ENCODE data around the gene GCGR.

GRCh38 chr17:81808778-81809555 lies 5.0 kb downstream of the GCGR start:
- TF ChIP-seq POLR2A (IDR thresholded peaks at IDR 0.05) = no peak
- TF ChIP-seq CTCF (IDR thresholded peaks at IDR 0.05) = no peak

Measured in uterus (tissue), 2 donors.